GM18951 (cell line): ENCODE measurements around the gene NCBP3.

Source experiments
- POLR2A ChIP-seq: IDR thresholded peaks from 4 replicates; pipeline ENCODE4 v1.6.1; 2011; ENCODE audit warnings: mild to moderate bottlenecking; ENCODE audit not compliant: insufficient read length, insufficient read depth; ENCODE audit errors: extremely low read depth
- in situ Hi-C: fragments of 300-500 bp; cut with MboI; formaldehyde crosslinking; loops from one replicate; pipeline ENCODE4 v1.12.0; 2022; ENCODE audit warnings: low sequenced_read_pairs, mixed read lengths, inconsistent platforms; ENCODE audit not compliant: unreplicated experiment

The NCBP3 gene

DNA sequence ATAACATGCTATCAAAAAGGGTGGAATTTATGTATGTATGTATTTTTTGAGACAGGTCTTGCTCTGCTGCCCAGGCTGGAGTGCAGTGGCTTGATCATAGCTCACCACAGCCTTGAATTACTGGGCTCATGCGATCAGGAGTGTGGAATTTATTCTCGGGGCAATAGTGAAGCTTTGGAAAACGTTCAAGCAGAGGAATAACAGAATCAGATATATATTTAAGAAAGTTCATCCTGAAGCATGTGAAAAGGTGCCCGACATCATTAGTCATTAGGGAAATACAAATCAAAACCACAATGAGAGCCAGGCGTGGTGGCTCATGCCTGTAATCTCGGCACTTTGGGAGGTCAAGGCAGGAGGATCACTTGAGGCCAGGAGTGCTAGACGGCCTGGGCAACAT, 37.3 kb downstream of the NCBP3 start:
- in situ Hi-C loops, result no loop called here

GRCh38 chr17:3805581-3805980, 40.5 kb downstream of the NCBP3 start:
- TF ChIP-seq POLR2A, result no peak
- in situ Hi-C loops, result no loop called here

More for the DNA sequence above, 37.3 kb downstream of the NCBP3 start:
- no peak for TF ChIP-seq POLR2A

DNA sequence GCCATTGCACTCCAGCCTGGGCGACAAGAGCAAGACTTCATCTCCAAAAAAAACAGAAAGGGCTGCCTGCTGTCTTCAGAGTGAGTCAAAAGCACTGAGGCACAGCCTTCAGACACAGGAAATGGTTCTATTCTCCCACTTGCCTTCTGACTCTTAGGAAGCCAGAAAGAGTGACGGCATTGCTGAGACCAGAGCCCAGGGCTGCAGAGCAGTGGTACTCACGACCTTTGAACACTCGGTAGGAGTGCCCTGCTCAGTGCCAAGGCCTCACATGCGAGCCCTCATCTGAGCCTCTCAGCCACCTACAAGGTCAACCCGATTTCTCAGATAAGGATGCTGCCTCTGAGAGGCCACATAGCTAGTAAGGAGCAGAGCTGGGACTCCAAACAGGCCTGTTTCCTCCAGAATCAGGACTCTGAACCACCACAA, 41.5 kb downstream of the NCBP3 start:
- in situ Hi-C loops, result no loop called here
- TF ChIP-seq POLR2A, result no peak

- in situ Hi-C loops, result no loop called here
- no peak for TF ChIP-seq POLR2A
Observed at GRCh38 chr17:3803308-3803640, 42.8 kb downstream of the NCBP3 start.

GRCh38 chr17:3802461-3803307, 43.4 kb downstream of the NCBP3 start:
- in situ Hi-C loops, result no loop called here
- TF ChIP-seq POLR2A, result no peak

DNA sequence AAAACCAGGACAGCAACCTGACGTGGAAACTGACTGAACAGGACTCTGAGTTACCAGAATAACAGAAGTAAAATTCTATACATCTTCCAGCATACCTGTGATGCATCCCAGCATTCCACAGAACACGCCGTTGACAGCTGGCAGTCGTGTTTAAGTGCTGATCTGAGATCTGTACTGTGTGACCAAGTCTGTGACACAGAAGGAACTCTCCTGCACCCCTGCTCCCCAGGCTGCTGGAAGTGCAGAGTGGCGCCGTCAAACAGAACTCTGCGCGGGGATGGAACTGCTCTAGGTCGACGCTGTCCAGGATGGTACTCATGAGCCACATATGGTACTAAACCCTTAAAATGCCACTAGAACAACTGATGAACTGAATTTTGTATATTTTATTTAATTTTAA, 44.3 kb downstream of the NCBP3 start:
- in situ Hi-C loops, result no loop called here
- TF ChIP-seq POLR2A, result no peak

- in situ Hi-C loops, result no loop called here
- no peak for TF ChIP-seq POLR2A
Observed at GRCh38 chr17:3801347-3801746, 44.7 kb downstream of the NCBP3 start.

DNA sequence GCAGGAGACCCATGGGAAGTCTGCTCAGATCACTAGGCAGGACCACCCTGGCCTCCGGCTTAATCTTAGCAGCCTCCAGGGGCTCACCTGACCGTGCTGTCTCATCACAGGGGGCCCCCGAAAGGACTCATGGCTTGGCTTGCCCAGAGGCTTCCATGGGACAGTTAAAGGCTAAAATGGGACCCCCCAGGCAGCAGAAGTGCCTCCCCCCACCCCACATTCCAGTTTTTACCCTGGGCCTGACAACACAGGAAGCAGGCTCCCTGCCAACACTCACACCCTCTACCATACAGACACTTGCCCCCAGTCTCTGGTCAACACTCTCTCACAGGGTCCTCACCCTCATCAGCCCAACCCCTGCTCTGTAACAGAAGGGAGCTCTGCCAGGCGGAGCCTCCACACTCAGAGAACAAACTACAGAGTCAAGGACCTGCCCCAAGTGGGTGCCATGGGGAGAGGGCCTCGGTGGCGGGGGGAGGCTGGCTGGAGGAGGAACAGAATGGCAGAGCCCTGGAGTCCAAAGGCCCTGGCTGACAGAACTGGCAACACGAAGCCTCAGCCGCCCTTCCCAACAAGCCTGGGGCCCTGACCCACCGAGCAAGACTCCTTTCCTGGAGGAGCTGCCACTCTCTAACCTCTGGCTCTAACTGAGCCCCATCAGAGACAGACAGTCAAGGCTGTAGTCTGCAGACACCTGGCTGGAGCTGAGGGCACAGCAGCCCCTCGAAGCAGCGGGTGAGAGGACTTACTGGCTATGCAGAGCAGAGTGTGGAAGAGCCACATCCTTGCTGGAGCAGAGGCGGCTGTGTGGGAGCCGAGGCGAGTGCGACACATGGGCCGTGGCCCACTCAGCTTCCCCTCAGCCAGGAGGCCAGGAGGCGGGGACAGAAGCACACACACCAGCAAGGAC, 45.4 kb downstream of the NCBP3 start, which contains the start of gene ITGAE:
Gene ITGAE (minus strand): TSS at position 827 of the 910 bp plus-strand sequence. CDS start 44 bp downstream, at position 783.
- in situ Hi-C loops, result no loop called here

GRCh38 chr17:3799181-3799945, 46.7 kb downstream of the NCBP3 start:
- no peak for TF ChIP-seq POLR2A
- in situ Hi-C loops, result no loop called here

More for the DNA sequence above, 45.4 kb downstream of the NCBP3 start, which contains the start of gene ITGAE:
- TF ChIP-seq POLR2A, result no peak

- no peak for TF ChIP-seq POLR2A
- in situ Hi-C loops, result no loop called here
Observed at GRCh38 chr17:3798273-3799180, 47.5 kb downstream of the NCBP3 start.

DNA sequence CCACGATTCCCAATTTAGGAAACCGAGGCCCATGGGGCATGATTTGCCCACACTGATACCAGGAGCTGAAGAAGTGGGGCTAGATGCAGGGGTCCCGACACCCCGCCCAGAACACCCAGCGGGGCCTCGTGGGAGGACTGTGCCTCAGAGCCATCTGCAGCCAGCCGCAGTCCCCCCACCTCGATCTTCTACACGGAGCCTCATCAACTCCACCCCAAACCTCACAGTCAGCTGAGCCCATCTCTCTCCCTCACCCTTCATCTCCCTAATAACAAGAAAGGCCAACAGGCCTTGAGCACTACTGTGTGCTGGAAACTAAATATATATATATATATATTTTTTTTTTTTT, 49.2 kb downstream of the NCBP3 start:
- no peak for TF ChIP-seq POLR2A
- in situ Hi-C loops, result no loop called here
